ENCODE measurements around the gene MGAT3.

Gene MGAT3

DNA sequence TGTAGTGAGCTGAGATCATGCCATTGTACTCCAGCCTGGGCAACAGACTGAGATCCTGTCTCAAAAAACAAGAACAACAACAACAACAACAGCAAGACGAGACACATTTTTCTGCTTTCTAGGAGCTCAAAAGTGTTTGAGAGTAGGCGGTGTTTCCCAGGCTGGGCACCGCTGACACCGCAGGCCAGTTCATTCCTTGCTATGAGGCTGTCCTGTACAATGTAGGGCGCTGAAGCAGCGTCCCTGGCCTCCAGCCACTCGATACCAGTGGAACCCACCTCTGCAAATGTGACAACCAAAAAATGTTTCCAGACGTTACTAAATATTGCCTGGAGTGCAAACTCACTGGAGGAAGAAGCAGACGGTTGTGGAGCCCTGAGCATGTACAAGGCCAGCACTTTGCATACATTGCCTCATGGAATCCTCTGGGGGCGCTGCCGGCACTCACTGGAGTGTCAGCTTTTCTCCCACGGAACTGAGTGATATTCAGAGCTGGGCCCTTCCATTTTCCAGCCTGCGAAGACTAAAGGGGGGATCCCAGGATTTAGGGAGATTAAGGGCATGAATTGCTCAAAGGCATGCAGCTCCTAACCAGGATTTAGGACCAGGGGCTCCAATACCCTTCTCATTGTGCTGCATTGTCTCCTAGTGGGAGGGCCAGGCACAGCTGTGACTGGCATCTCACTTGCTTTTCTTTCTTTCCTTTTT, 39.5 kb downstream of the MGAT3 start:
- H2AFZ ChIP-seq (ENCODE audit: low read length), result peak overlapping the region; percentile 82
- H3K4me3 ChIP-seq (ENCODE audit: low read length, poor library complexity, severe bottlenecking), result no peak overlapping the region
- H3K4me2 ChIP-seq (ENCODE audit: low read depth, low read length, poor library complexity, severe bottlenecking), result no peak overlapping the region
- H3K9me2 ChIP-seq (replicated peaks; ENCODE audit: low read depth, low read length), result no peaks in the 10 kb centered on the region
- no peaks in the 10 kb centered on the region for H3K36me3 ChIP-seq (ENCODE audit: insufficient read depth, low read length)
- H3F3A ChIP-seq (ENCODE audit: low read depth), result no peaks in the 10 kb centered on the region; the same call in 1 of the 2 replicates
- H3K9ac ChIP-seq (ENCODE audit: low read depth, low read length, poor library complexity, severe bottlenecking), result no peak overlapping the region
- H4K20me1 ChIP-seq (ENCODE audit: insufficient read depth, low read length, poor library complexity, severe bottlenecking), result no peaks in the 10 kb centered on the region
- H3K27me3 ChIP-seq (ENCODE audit: insufficient read depth, low read length, poor library complexity, severe bottlenecking), result no peaks in the 10 kb centered on the region
- TF ChIP-seq, protein P1, sequence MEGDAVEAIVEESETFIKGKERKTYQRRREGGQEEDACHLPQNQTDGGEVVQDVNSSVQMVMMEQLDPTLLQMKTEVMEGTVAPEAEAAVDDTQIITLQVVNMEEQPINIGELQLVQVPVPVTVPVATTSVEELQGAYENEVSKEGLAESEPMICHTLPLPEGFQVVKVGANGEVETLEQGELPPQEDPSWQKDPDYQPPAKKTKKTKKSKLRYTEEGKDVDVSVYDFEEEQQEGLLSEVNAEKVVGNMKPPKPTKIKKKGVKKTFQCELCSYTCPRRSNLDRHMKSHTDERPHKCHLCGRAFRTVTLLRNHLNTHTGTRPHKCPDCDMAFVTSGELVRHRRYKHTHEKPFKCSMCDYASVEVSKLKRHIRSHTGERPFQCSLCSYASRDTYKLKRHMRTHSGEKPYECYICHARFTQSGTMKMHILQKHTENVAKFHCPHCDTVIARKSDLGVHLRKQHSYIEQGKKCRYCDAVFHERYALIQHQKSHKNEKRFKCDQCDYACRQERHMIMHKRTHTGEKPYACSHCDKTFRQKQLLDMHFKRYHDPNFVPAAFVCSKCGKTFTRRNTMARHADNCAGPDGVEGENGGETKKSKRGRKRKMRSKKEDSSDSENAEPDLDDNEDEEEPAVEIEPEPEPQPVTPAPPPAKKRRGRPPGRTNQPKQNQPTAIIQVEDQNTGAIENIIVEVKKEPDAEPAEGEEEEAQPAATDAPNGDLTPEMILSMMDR (conservative IDR thresholded peaks at IDR 0.05; ENCODE audit: low read length), result peak; percentile 88
- no peak for TF ChIP-seq EZH2phosphoT487 (IDR thresholded peaks at IDR 0.05; ENCODE audit: borderline replicate concordance)
- no peaks in the 10 kb centered on the region for H3K79me2 ChIP-seq (ENCODE audit: insufficient read depth, low read length)
- H3K9me3 ChIP-seq (ENCODE audit: insufficient read depth, low read depth, low read length), result no peaks in the 10 kb centered on the region
- H3K4me1 ChIP-seq (ENCODE audit: insufficient read depth, low read length, poor library complexity, severe bottlenecking), result no peaks in the 10 kb centered on the region

DNA sequence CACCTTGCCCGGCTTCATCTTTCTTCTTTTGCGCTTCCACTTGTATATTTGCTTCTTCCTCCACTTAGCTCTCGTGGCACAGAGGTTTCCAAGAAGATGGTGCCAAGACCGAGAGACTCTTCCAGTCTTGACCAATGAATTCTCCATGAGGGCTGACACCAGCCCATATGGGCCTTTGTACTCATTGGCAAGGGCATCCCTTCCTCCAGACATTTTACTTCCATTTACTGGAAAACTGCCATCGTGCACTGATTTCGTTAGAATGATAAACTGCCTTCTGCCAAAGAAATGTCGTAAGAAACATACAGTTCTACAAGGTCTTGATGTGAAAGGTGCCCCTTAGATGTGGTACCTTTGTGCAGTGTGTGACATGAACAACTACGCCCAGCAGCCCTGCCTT, 40.6 kb downstream of the MGAT3 start:
- H3K4me1 ChIP-seq (ENCODE audit: insufficient read depth, low read length, poor library complexity, severe bottlenecking), result no peaks in the 10 kb centered on the region
- H3K9ac ChIP-seq (ENCODE audit: low read depth, low read length, poor library complexity, severe bottlenecking), result no peak overlapping the region
- no peaks in the 10 kb centered on the region for H3K9me2 ChIP-seq (replicated peaks; ENCODE audit: low read depth, low read length)
- peaks cover 1% of the 10 kb centered on the region for H3K79me2 ChIP-seq (ENCODE audit: insufficient read depth, low read length)
- peaks cover under 1% of the 10 kb centered on the region for H4K20me1 ChIP-seq (ENCODE audit: insufficient read depth, low read length, poor library complexity, severe bottlenecking)
- no peak overlapping the region for H2AFZ ChIP-seq (ENCODE audit: low read length)
- H3F3A ChIP-seq (ENCODE audit: low read depth), result no peaks in the 10 kb centered on the region; the same call in 1 of the 2 replicates
- no peaks in the 10 kb centered on the region for H3K27me3 ChIP-seq (ENCODE audit: insufficient read depth, low read length, poor library complexity, severe bottlenecking)
- H3K4me3 ChIP-seq (ENCODE audit: low read length, poor library complexity, severe bottlenecking), result no peak overlapping the region
- no peaks in the 10 kb centered on the region for H3K36me3 ChIP-seq (ENCODE audit: insufficient read depth, low read length)
- no peaks in the 10 kb centered on the region for H3K9me3 ChIP-seq (ENCODE audit: insufficient read depth, low read depth, low read length)
- no peak overlapping the region for H3K4me2 ChIP-seq (ENCODE audit: low read depth, low read length, poor library complexity, severe bottlenecking)
- TF ChIP-seq EZH2phosphoT487 (IDR thresholded peaks at IDR 0.05; ENCODE audit: borderline replicate concordance), result no peak
- TF ChIP-seq, protein P1 (conservative IDR thresholded peaks at IDR 0.05; ENCODE audit: low read length), result no peak

DNA sequence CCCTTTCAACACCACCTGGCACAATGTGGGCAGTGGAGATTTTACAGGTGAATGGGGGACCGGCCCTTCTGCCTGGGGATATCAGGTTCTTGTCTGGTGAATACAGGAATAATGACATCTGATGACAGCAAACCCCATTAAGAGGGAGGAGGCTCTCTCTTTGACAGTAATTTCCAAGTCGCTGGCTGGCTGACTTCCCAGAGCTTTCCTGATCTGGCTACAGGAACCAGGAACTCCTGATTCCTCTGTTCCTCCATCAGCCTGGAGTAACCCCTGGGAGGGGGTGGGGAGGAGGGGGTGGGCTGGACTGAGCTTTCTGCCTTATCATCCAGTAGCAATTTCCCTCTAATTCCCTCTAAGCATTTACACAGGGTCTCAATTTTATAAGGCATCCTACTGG, 41.6 kb downstream of the MGAT3 start:
- H3K9me3 ChIP-seq (ENCODE audit: insufficient read depth, low read depth, low read length), result no peaks in the 10 kb centered on the region
- H3K4me1 ChIP-seq (ENCODE audit: insufficient read depth, low read length, poor library complexity, severe bottlenecking), result peaks cover 5% of the 10 kb centered on the region
- no peak overlapping the region for H3K4me2 ChIP-seq (ENCODE audit: low read depth, low read length, poor library complexity, severe bottlenecking)
- H3K9ac ChIP-seq (ENCODE audit: low read depth, low read length, poor library complexity, severe bottlenecking), result no peak overlapping the region
- H3K36me3 ChIP-seq (ENCODE audit: insufficient read depth, low read length), result no peaks in the 10 kb centered on the region
- TF ChIP-seq, protein P1 (conservative IDR thresholded peaks at IDR 0.05; ENCODE audit: low read length), result no peak
- no peak for TF ChIP-seq EZH2phosphoT487 (IDR thresholded peaks at IDR 0.05; ENCODE audit: borderline replicate concordance)
- H3K27me3 ChIP-seq (ENCODE audit: insufficient read depth, low read length, poor library complexity, severe bottlenecking), result no peaks in the 10 kb centered on the region
- no peaks in the 10 kb centered on the region; the same call in 1 of the 2 replicates for H3F3A ChIP-seq (ENCODE audit: low read depth)
- peaks cover 11% of the 10 kb centered on the region for H3K79me2 ChIP-seq (ENCODE audit: insufficient read depth, low read length)
- no peak overlapping the region for H3K4me3 ChIP-seq (ENCODE audit: low read length, poor library complexity, severe bottlenecking)
- no peak overlapping the region for H2AFZ ChIP-seq (ENCODE audit: low read length)
- H4K20me1 ChIP-seq (ENCODE audit: insufficient read depth, low read length, poor library complexity, severe bottlenecking), result peaks cover 10% of the 10 kb centered on the region
- H3K9me2 ChIP-seq (replicated peaks; ENCODE audit: low read depth, low read length), result no peaks in the 10 kb centered on the region
